MV-4-11 (cell line): ENCODE data around the gene EIF4G2.

ENCODE experiments used
- DNase-seq: peaks from one replicate; lab custom pipeline; 2025; lab: John Stamatoyannopoulos, UW

The EIF4G2 gene

DNA sequence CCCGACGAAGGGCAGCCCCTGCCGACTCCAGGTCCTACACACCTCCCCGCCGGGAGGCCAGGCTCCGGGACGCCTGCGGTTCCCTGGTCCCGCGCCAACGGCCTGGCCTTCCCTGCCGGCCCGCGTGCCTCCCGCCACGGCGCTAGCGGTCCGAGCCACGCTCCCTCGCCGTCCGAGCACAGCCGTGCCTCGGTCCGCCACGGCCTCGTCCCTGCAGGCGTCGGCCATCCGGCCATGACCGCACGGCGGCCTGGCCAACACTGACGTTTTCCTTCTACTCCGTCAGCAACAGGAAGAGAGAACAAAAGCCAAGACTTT, 532 bp downstream of the EIF4G2 start:
- DNase-seq = no peak

DNA sequence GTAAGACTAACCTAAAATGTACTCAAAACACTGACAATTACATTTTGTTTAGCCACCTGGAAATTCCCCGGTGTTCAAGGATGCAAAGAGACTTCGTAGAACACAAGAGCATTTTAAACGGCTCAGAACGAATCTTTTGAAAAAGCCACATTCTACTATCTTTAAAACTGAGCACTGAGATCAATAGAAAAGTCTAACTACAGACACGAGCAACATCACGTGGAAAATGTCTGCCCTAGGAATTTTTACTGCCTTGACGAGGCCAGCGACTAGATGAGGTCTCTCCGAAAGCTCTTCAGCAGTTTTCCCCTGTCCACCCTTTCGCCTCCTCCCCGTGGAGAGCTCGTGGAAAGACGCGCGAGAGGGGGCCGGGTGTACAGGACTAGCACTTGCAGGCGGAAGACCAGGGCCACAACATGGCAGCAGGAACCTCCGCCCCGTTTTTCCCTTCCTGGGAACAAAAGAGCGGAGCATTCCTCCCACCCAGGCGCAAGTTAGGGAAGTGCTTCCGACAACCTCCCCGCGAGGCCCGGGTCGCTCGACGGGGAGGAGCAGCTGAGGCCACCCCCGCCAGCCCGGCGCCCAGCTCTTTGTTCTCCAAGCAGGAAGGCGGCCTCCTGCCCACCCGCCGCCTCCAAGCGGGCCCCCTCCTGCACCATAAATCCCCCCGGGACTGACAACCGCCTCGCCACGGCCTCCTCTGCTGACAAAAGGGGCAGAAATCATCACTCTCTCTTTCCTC, 1.1 kb downstream of the EIF4G2 start:
- peak; percentile 50 for DNase-seq

DNA sequence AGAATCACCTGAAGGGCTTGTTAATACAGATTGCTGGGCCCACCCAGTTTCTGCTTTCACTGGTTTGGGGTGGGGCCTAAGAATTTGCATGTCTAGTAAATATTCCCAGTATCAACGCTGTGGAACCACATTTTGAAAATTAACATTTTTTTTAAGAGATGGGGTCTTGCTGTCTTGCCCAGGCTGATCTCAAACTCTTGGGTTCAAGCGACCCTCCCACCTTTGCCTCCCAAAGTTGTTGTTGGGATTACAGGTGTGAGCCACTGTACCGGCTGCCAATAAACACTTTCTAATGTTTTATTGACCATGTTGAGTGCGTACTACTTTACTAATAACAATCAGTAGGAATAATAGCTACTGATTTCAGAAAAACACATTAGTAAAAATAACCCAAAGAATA, 2.5 kb downstream of the EIF4G2 start:
- DNase-seq = no peak

DNA sequence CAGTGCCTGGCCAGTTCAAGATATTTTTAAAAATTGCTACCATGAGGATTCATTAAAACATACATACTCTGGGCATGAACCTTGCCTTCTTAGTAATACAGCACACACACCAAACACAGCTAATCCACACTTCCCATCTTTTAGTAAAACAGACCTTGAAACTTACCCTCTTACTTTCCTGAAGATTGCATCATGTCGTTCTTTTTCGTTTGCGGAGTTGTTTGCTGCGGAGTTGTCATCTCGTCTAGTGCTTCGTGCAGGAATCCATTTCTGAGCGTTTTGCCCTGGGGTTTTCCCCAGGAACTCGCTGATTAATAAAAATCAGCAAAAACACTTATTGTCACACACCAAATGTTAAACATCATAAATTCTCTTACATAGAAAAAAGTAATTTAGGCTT, 3.0 kb downstream of the EIF4G2 start:
- no peak for DNase-seq

DNA sequence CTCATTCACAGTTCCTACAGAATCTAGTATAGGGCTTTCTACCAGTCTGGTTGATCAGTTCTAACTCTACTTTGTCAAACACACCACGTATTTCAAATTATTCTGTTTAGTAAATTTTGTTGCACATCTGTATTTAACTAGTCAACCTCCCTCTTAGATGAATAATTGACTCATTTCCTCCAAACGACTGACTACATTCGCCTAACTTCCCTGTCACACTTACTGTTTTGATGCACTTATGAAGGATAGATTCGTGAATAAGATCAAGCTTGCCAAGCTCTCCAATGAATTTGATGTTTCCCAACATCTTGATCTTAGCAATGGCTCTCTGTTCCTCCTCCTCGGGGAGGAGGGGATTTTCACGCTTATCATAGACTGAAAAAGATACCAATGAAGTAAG, 5.0 kb downstream of the EIF4G2 start:
- no peak for DNase-seq

DNA sequence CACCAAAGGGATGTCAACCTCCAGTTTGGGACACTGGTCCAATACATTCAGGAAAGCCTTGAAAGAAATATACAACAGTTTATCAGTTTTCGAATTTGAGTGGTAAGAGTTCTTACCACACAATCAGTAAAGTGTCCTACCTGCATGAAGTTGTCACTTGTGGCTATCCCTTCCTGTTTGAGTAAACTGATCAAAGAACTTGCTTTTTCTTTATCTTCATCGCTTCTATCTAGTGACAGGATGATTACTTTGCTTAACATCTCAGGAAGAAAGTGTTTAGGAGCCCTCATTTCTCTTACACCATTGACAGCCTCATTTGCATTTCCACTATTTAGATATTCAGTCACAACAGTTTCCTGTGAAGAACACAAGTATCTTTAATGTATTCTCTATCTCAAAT, 8.4 kb downstream of the EIF4G2 start:
- no peak for DNase-seq

DNA sequence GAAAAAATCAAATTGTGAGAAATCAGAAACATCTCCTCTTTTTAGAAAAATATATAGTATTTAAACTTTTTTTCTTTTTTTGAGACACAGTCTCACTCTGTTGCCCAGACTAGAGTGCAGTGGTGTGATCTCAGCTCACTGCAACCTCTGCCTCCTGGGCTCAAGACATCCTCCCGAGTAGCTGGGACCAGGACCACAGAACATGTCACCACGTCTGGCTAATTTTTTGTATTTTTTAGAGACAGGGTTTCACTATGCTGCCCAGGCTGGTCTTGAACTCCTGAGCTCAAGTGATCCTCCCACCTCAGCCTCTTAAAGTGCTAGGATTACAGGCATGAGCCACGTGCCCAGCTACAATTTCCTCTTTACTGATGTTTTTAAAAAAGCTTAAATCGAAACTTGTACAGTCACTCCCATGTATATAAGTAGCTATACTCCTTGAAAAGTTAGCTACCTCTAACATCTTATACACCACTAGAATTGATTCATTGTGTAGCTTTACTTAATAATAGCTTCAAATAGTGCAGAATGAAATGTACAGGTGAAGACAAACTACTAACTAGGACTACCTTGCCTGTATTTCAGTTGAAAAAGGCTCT, 10.3 kb downstream of the EIF4G2 start:
- peak; percentile 31 for DNase-seq

DNA sequence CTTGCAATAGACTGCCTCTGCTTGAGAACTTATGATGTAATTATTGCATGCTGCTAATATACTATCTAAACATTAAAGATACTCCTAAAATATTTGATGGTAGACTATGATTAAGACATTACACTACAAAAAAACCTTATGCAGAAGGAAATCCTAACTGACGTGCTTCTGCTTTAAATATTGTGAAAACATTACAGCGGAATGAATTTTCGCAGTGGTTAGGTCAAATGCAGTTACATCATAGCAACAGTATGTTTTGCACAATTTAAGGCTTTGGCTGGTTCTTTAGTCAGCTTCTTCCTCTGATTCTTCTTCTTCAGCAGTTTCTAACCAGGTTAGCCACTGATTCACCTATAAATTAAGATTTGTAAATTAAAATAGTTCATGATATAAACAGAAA, 11.2 kb downstream of the EIF4G2 start:
- peak; percentile 73 for DNase-seq

DNA sequence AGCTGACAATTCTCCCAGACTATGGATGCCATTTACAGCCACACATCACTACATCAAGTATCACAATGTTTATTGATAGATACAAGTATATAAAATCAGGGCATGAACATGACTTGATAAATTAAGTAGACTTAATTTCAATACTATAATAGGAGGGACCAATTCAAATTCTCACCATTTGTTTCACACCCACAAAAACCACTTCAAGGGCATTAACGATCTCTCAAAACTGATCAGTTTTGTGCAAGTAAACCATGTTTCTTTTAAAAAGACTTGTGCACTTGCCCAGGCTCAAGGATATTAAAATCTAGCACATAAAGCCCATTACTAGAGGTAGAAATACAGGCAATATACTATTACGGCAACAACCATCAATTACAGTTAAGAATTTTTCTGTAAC, 11.7 kb downstream of the EIF4G2 start:
- no peak for DNase-seq

DNA sequence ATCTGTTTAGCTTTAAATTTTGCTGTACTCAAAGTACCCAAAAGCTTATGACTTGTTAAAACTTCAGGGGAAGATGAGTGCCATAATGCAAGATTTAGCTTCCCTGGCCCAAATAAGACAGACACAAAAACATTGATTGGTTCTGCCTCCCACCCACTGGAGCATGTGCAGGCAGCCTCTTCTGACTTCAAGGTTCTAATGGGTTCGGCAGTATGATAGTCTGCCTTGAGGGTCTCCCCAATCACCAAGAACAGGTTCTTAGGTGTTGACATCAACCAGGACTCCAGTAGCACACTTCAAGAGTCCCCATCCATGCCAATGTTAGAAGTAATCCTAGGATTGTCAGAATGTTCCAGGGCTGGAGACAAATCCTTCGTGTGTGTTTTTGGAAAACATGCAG, 12.5 kb downstream of the EIF4G2 start:
- no peak for DNase-seq

DNA sequence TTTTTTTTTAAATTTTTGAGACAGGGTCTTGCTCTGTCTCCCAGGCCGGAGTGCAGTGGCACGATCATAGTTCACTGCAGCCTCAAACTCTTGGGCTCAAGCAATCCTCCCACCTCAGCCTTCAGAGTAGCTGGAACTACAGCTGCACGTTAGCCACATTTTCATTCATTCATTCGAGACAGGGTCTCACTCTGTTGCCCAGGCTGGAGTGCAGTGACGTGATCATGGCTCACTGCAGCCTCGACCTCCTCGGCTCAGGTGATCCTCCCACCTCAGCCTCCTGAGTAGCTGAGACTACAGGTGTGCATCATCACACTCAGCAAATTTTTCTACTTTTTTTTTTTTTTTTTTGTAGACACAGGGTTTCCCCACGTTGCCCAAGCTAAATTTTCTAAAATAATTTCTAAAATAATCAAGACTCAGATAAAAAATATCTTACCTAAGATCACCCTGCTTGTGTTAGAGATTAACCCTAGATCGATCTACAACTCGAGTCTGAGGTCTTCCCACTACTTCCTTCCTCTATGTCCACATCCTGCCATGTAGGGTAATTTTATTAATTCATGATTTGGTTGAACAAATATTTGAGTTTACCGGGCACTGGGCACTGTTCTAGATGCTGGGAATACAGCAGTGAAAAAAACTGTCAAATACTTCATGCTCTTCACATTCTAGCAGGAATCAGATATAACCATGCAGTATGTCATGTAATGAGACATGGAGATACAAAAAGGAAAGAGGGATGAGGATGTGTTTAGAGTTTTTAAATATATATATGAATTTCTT, 15.1 kb downstream of the EIF4G2 start:
- DNase-seq = no peak

DNA sequence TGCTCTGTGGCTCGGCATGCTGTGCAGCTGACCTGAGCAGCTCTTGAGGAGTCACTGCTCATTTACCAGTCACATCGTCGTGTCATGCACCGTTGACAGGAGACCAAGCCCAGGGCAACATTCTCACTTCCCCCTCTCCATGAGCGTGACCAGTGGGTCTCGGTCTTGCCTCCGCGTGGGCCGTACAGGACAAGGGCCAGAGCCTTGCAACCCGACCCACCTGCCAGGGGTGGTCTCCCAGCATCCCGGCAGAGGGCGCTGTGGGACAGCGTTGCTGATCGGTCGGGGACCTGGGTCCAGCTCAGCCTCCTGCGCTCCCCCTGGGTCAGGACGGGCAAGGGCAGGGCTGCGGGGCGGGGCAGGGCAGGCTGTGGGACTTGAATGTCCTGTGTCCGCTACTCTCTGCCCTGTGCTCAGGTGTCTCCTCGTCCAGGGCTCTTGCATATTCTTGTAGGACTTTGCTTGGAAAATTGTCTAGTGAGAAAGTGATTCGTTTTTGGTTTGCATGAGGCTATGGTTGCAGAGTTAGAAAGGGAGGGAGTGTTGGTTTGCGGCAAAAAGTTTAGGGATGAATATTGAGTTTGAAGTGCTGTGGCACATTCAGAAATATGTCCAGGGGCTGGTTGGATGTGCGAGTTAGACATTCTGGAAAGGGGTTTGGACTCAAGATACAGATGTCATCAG, 16.2 kb downstream of the EIF4G2 start:
- DNase-seq = peak; percentile 70

DNA sequence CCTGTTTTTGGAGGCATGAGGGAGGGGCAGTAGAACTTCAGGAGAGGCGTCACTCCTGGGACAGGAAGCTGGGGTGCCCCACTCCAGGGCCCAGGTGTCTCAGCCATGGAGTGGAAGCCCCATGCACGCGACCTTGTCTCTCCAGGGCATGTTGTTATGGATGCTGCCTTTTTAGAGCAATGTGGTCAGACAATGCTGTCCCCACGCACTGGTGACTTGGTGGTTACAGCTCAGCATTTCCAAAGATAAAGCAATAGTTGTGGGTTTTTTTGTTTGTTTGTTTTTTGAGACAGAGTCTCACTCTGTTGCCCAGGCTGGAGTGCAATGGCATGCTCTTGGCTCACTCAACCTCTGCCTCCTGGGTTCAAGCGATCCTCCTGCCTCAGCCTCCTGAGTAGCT, 22.3 kb downstream of the EIF4G2 start:
- DNase-seq = peak; percentile 29

DNA sequence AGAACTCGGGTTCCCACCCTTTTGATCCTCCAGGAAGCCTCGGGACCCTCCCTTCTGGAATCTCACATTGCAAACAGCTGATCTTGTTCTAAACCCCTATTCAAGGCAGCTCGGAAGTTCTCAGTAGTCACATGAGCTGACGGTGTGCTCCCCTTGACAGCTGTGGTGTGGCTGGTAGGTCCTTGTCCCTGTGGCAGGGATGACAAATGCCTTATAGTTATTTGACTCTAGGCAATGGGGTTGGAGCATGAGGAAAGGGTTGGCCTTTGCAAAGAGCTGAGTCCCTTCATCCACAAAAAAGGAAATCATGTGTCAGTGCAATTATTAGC, 23.6 kb downstream of the EIF4G2 start:
- DNase-seq = no peak

DNA sequence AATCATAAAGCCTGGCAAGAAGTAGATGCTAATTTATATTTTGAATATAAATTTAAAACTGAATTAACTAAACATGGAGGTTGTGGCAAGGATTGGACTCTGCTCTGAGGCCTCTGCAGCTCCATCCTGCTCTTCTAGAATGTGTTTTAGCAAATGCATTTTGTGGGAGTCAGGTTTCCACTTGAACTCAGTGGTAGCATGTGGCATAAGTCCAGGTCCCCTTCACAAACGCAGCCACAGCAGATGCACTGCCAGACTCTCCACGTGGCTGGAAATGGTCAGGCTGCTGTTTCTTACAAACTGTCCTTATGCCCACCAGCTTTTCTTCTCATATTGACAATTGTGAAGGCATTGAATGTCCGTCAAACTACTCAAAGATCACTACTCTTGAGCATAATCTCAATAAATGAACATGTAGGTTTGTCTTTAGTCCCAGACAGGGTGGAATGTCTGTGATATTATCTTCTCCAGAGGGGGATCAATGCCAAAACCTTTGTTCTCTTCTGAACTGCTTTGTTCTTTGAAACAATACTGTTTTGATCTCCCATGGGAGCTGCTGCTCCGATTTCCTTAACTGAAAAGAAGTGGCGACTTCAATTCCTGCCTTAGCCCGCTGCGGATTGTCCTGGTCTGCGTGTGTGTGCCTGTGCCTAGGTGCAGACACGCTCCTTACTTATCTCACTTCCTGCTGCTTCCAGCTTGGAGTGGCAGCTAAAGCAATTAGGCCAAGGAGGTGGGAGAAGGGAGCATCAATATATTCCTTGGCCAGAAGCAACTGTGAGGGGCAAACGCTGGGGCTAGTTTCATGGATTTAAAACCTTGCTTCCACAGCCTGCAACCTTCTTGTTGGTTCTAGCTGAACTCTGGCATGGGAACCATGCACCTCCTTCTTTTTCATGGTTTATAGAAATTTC, 24.2 kb downstream of the EIF4G2 start:
- no peak for DNase-seq

DNA sequence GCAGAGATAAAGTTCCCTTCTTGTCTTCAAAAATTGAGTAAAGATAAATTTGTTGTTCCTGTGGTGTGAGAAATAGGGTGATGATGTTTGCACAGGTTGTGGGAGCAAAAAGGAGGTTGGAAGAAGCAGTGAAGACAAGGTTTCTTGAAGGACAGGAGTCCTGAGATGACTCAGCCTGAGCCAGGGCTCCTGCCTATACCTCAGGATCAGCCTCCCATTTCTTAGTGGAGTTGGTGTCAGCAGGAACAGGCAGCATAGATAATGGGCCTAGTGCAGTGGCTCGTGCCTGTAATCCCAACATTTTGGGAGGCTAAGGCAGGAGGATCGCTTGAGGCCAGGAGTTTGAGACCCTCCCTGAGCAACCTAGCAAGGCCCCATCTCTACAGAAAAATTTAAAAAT, 28.7 kb downstream of the EIF4G2 start:
- DNase-seq = no peak

DNA sequence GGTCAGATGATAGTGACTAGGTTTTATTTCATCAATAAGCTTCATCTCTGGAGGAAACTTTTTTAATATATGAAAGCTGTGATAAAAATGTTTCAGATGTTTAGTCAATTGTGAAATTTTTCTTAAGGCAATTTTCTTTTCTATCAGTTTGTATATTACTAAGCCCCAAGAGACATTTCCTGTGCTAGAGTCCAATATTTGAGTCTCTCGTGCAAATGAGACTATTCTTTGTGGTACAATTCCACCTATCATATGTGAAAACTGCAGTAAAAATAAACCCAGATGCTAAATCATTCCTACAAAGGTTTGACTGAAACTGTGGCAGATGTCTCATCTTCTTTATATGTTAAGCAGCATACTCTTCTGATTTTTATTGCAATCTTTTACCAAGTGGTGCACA, 29.6 kb downstream of the EIF4G2 start:
- no peak for DNase-seq

DNA sequence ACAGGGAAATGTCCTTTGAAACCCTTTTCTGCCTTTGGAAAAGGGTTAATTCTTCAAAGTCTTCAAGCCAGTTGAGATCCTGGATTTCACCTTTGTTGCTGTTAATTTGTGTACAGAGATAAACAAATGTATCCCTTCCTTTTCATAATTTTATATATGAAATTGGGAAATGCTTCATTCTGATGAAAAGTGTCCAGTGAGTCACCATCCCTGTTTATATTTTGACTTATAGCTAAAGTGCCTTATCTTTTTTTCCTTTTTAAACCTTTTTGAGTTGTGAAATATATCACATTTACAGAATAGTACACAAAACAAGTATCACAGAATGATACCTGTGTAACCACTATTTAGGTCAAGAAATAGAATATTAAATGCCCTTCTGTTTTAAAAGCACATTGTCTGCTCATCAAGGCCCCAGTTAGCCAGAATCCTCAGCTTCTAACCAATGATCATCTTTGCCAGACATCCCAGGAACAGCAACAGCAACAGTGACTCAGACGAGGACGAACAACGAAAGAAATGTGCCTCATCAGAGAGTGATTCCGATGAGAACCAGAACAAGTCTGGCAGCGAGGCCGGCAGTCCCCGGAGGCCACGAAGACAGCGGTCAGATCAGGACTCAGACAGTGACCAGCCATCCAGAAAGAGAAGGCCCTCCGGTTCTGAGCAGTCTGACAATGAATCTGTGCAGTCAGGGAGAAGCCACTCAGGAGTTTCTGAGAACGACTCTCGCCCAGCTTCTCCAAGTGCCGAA, 30.3 kb downstream of the EIF4G2 start:
- no peak for DNase-seq

DNA sequence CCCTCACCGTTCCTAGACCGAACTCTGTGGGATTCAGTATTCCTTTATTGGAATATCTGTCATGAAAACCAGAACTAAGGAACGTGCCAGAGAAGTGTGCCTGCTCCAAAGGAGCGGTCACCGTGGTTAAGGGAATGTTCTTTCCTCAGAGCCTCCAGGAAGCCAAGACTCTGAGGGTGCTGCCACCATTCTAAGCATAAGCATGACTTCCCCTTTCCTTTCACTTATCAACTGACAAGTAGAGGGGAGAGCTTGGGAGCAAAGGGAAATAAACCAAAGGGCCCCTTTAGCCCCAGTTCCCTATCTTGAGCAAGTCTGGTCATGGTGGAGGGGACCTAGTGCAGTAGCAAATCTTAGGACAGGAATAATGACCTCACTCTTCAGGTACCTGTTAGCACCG, 30.9 kb downstream of the EIF4G2 start:
- peak; percentile 86 for DNase-seq

DNA sequence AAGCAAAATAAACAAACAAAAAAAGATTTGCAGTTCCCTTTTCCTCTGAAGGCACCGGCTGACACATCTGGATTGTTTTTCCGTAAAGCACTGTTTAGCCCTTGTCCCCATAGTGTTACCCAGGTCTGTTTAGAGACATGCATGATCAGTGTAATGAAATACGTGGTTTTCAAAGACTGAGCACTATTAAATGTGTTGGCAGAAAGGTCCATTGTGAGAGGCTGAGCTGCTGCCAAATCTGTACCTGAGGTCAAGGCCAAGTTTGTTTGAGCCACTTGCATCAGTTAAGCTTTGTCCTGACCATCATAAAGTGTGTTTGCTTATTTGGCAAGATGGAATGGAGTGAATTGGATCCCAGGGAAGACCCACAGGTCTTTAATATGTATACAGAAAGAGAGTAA, 31.3 kb downstream of the EIF4G2 start:
- peak; percentile 39 for DNase-seq

DNA sequence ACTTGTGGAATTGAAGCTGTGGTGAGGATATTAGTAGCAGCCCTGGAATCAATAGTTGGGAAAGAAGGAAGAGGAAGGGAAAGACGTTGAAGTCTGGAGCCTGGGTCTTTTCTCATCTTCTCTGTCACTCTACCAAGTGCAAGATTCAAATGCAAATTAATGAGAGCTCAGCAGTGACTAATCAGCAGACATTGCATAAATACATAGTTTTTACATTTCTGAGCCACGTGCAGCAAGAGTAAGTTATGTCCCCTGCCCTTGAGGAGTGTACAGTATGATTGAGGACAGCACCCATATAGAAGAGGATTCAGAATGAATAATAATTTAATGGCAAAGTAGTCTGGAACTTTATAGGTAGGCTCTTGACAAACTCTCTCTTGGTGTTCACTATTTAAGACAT, 33.9 kb downstream of the EIF4G2 start:
- no peak for DNase-seq
